K562 (cell line): ENCODE results near the gene DCST1. TPM values are rescaled to one million over a fixed set of nuclear protein-coding genes. Genes with fewer than 3 reads are reported as not detected.
A peak's percentile ranks its signal among the peaks of the same experiment; 100 is the strongest.

ENCODE experiments used
- ATF7 ChIP-seq: fragments of 450-650 bp; IDR thresholded peaks from 2 replicates; pipeline ENCODE4 v1.7.1; 2014; ENCODE audit warnings: mild to moderate bottlenecking, moderate library complexity
- CEBPG ChIP-seq, 3 experiments: fragments of 200-800 bp in 1 of 3; sonication (Bioruptor generic) in 1 of 3; sonication (generic) in 1 of 3; formaldehyde crosslinking in 1 of 3; IDR thresholded peaks in 2 of 3; conservative IDR thresholded peaks in 1 of 3; 2 replicates each; pipeline versions ENCODE4 v1.6.1 to v1.8.0; 2016 to 2022; ENCODE audit warnings: missing compliant biosample characterization in 2 of 3, missing genetic modification characterization in 2 of 3, mild to moderate bottlenecking in 1 of 3, missing genetic modification reagents in 1 of 3
- ESRRA ChIP-seq: fragments of 450-650 bp; IDR thresholded peaks from 2 replicates; pipeline ENCODE4 v1.6.1; 2014; ENCODE audit warnings: low read depth, mild to moderate bottlenecking, moderate library complexity, borderline replicate concordance
- ETV6 ChIP-seq, 3 experiments: fragments of 150-350 bp in 1 of 3; sonication (generic) in 1 of 3; formaldehyde crosslinking in 1 of 3; IDR thresholded peaks; 2 replicates each; pipeline versions ENCODE4 v1.6.1 to v1.8.0; 2014 to 2022; ENCODE audit warnings: borderline replicate concordance in 2 of 3, low read depth in 2 of 3, antibody characterized with exemption in 1 of 3, low read length in 1 of 3, mild to moderate bottlenecking in 1 of 3, missing genetic modification reagents in 1 of 3
- GATA2 ChIP-seq: sonication (generic); formaldehyde crosslinking; IDR thresholded peaks from 2 replicates; pipeline ENCODE4 v1.4.0; 2020; ENCODE audit warnings: mild to moderate bottlenecking, missing genetic modification reagents
- GATAD2A ChIP-seq: fragments of 450-650 bp; IDR thresholded peaks from 2 replicates; pipeline ENCODE4 v1.6.1; 2017
- JUN ChIP-seq, 2 experiments: sonication (generic) in 1 of 2; formaldehyde crosslinking in 1 of 2; IDR thresholded peaks; 2 replicates each; pipeline versions ENCODE4 v1.6.1 to v1.8.0; 2012 to 2022; ENCODE audit warnings: borderline replicate concordance in 2 of 2, mild to moderate bottlenecking in 2 of 2, improper control_type of control experiment in 1 of 2, low read depth in 1 of 2, low read length in 1 of 2, missing genetic modification reagents in 1 of 2
- KHSRP ChIP-seq: fragments of 450-650 bp; IDR thresholded peaks from 2 replicates; pipeline ENCODE4 v1.6.1; 2017
- NCOA1 ChIP-seq: fragments of 450-650 bp; IDR thresholded peaks from 2 replicates; pipeline ENCODE4 v1.6.1; 2016; ENCODE audit warnings: low read depth
- NCOA4 ChIP-seq: fragments of 450-650 bp; IDR thresholded peaks from 2 replicates; pipeline ENCODE4 v1.6.1; 2018; ENCODE audit warnings: mild to moderate bottlenecking; ENCODE audit not compliant: partially characterized antibody
- TCF3 ChIP-seq: sonication (generic); formaldehyde crosslinking; IDR thresholded peaks from 2 replicates; pipeline ENCODE4 v1.4.0; 2020; ENCODE audit warnings: mild to moderate bottlenecking, missing genetic modification reagents
- U2AF1 ChIP-seq: fragments of 200-400 bp; formaldehyde crosslinking; optimal IDR thresholded peaks from 2 replicates; pipeline ENCODE3; 2017; ENCODE audit warnings: mild to moderate bottlenecking, low read depth, low read length, moderate library complexity
- ZC3H8 ChIP-seq: fragments of 450-650 bp; IDR thresholded peaks from 2 replicates; pipeline ENCODE4 v1.6.1; 2017
- ZNF12 ChIP-seq: sonication (generic); formaldehyde crosslinking; IDR thresholded peaks from 2 replicates; pipeline ENCODE4 v1.4.0; 2020; ENCODE audit warnings: mild to moderate bottlenecking, missing genetic modification reagents
- ZNF184 ChIP-seq: sonication (generic); formaldehyde crosslinking; IDR thresholded peaks from 2 replicates; pipeline ENCODE4 v1.5.0; 2020; ENCODE audit warnings: missing genetic modification reagents
- ZNF282 ChIP-seq: sonication (generic); formaldehyde crosslinking; IDR thresholded peaks from 2 replicates; pipeline ENCODE4 v1.8.1; 2023; ENCODE audit warnings: missing genetic modification reagents
- ZNF431 ChIP-seq: sonication (generic); formaldehyde crosslinking; IDR thresholded peaks from 2 replicates; pipeline ENCODE4 v1.8.0; 2022; ENCODE audit warnings: mild to moderate bottlenecking, missing genetic modification reagents
- ZNF668 ChIP-seq: fragments of 250-450 bp; sonication (Bioruptor Pico); IDR thresholded peaks from 2 replicates; pipeline ENCODE4 v1.8.0; 2022; ENCODE audit warnings: mild to moderate bottlenecking, inconsistent platforms
- ZNF717 ChIP-seq: fragments of 250-450 bp; sonication (Bioruptor Pico); IDR thresholded peaks from 2 replicates; pipeline ENCODE4 v1.5.0; 2021
- ZNF76 ChIP-seq: fragments of 250-450 bp; sonication (Bioruptor Pico); IDR thresholded peaks from 2 replicates; pipeline ENCODE4 v1.4.0; 2020; ENCODE audit warnings: mild to moderate bottlenecking, moderate library complexity, borderline replicate concordance
- polyA plus RNA-seq, 8 experiments: library from polyadenylated mRNA; depleted of rRNA in 4 of 8; stranded (reverse) in 5 of 8; unstranded in 3 of 8; fragments of >200 nt; fragmentation: Nextera tagmentation in 2 of 8; fragmentation: Illumina TruSeq in 1 of 8; extraction: Ambion mirVana in 2 of 8; extraction: Trizol in 1 of 8; gene quantifications; 2 replicates each; pipeline versions ENCODE4 v1.2.1 to v1.2.3, GENCODE V29; 2011 to 2014; ENCODE audit warnings: inconsistent platforms in 1 of 8, missing spikeins in 1 of 8
- total RNA-seq, 7 experiments: library from RNA; depleted of rRNA in 6 of 7; stranded (reverse); fragments of >200 nt in 6 of 7; fragmentation: Illumina TruSeq in 2 of 7; extraction: Trizol in 2 of 7; gene quantifications; 2 replicates each; pipeline versions ENCODE4 v1.2.1 to v1.2.3, GENCODE V29; 2011 to 2021; ENCODE audit warnings: low replicate concordance in 1 of 7
- TF ChIP-seq, protein P1 (sequence below): sonication (generic); formaldehyde crosslinking; IDR thresholded peaks from 2 replicates; pipeline ENCODE4 v1.8.1; 2022; ENCODE audit warnings: missing genetic modification reagents
- TF ChIP-seq, protein P2 (sequence below), 2 experiments: fragments of 250-450 bp in 1 of 2; fragments of 450-650 bp in 1 of 2; sonication (Bioruptor Pico) in 1 of 2; IDR thresholded peaks; 2 replicates each; pipeline versions ENCODE4 v1.6.1 to v1.8.0; 2016 to 2021; ENCODE audit warnings: mild to moderate bottlenecking in 2 of 2, moderate library complexity in 2 of 2, missing compliant biosample characterization in 1 of 2, missing genetic modification characterization in 1 of 2
- TF ChIP-seq, protein P3 (sequence below), 2 experiments: fragments of 450-650 bp; conservative IDR thresholded peaks; 2 replicates each; pipeline ENCODE4 v1.6.1; 2017; ENCODE audit warnings: mild to moderate bottlenecking in 2 of 2, moderate library complexity in 2 of 2

Gene DCST1
- total and polyA plus RNA-seq, 9 of the 15 experiments (the other 6 are each of a cell fraction or from before 2014, with no cell fraction given), result not detected

GRCh38 chr1:155084722-155085503 is 51.3 kb downstream of the DCST1 start (continued):
- TF ChIP-seq ATF7 (peak; percentile 80), KHSRP (no peak), ETV6 (IDR thresholded peaks at IDR 0.05; ENCODE audit: borderline replicate concordance in 1 of 2, low read depth in 2 of 2, low read length in 1 of 2) (no peak; a peak in 1 of 4 replicates), ETV6 (CRISPR knock-in tag; IDR thresholded peaks at IDR 0.05; ENCODE audit: borderline replicate concordance) (no peak), ZNF184 (no peak), ZNF717 (CRISPR knock-in tag) (no peak), NCOA1 (no peak), ZC3H8 (no peak), JUN (IDR thresholded peaks at IDR 0.05; ENCODE audit: borderline replicate concordance, low read depth, low read length) (peak; percentile 59; the same call in 1 of the 2 replicates), JUN (CRISPR knock-in tag; IDR thresholded peaks at IDR 0.05; ENCODE audit: borderline replicate concordance) (no peak), GATAD2A (no peak), ZNF12 (CRISPR knock-in tag) (no peak), ZNF282 (CRISPR knock-in tag) (no peak), NCOA4 (no peak), ZNF76 (CRISPR knock-in tag) (no peak), CEBPG (CRISPR knock-in tag; IDR thresholded peaks at IDR 0.05) (no peak), CEBPG (tag; conservative IDR thresholded peaks at IDR 0.05 in 1 of 2, IDR thresholded peaks at IDR 0.05 in 1 of 2) (no peak), ZNF431 (peak; percentile 59; the same call in 1 of the 2 replicates), ESRRA (peak; percentile 36; the same call in 1 of the 2 replicates), TCF3 (CRISPR knock-in tag) (peak; percentile 19; the same call in 1 of the 2 replicates), GATA2 (no peak), ZNF668 (CRISPR knock-in tag) (no peak), U2AF1 (no peak)
- TF ChIP-seq, protein P1, sequence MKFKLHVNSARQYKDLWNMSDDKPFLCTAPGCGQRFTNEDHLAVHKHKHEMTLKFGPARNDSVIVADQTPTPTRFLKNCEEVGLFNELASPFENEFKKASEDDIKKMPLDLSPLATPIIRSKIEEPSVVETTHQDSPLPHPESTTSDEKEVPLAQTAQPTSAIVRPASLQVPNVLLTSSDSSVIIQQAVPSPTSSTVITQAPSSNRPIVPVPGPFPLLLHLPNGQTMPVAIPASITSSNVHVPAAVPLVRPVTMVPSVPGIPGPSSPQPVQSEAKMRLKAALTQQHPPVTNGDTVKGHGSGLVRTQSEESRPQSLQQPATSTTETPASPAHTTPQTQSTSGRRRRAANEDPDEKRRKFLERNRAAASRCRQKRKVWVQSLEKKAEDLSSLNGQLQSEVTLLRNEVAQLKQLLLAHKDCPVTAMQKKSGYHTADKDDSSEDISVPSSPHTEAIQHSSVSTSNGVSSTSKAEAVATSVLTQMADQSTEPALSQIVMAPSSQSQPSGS (CRISPR knock-in tag), result no peak
- TF ChIP-seq, protein P2, sequence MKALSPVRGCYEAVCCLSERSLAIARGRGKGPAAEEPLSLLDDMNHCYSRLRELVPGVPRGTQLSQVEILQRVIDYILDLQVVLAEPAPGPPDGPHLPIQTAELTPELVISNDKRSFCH (CRISPR knock-in tag; IDR thresholded peaks at IDR 0.05), result no peak
- TF ChIP-seq, protein P2 (tag; IDR thresholded peaks at IDR 0.05), result no peak
- TF ChIP-seq, protein P3, sequence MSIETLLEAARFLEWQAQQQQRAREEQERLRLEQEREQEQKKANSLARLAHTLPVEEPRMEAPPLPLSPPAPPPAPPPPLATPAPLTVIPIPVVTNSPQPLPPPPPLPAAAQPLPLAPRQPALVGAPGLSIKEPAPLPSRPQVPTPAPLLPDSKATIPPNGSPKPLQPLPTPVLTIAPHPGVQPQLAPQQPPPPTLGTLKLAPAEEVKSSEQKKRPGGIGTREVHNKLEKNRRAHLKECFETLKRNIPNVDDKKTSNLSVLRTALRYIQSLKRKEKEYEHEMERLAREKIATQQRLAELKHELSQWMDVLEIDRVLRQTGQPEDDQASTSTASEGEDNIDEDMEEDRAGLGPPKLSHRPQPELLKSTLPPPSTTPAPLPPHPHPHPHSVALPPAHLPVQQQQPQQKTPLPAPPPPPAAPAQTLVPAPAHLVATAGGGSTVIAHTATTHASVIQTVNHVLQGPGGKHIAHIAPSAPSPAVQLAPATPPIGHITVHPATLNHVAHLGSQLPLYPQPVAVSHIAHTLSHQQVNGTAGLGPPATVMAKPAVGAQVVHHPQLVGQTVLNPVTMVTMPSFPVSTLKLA (conservative IDR thresholded peaks at IDR 0.05), result peak; percentile 86 to 92
